Dedifferentiated amniotic fluid mesenchymal stem cell (primary cell): ENCODE data around the gene TAS1R3.

Experiments used
- DNase-seq: peaks from one replicate; pipeline ENCODE4 v3.0.0-alpha.2; 2016; ENCODE audit errors: extremely low spot score

TAS1R3 gene

GRCh38 chr1:1331068-1331965 lies at the start of gene TAS1R3:
Gene TAS1R3 (plus strand): TSS chr1:1331280. CDS start chr1:1331346, 66 bp downstream.
- no peak for DNase-seq

DNA sequence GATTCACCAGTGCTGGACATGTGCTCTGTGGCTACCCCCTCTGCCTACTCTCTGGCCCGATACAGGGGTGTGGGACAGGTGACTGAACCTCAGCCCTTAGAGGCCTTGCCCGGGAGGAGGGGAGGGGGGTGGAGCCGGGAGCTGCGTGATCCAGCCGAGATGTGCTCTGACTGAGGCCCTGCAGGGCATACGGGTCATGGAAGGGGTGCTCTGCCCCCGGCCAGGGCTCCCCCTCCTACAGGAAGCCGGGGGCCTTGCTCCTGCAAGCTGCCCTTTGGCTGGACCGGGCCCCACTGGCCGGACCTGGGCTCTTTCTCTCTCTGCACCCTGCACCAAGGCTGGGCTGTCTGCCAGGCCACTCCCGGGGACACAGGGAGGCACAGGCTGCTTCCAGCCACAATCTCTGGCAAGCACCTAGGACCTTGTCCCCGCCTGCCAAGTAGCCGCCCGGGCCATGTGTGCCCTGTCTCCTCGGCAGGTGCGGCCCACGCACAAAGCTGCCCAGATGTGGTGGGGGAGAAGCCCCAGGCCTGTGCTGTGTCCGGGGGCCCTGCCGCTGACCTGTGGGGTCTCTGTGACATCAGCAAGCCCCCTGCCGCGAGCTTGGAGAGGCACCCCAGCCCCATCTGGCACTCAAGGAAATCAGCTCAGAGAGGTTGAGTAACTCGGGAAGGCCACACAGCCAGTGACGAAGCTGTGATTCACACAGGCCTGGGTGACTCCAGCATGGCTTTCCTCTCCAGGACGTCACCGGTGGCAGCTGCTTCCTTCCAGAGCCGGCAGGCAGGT lies 49.4 kb upstream of the TAS1R3 start:
- no peak for DNase-seq

- no peak for DNase-seq
Measured at GRCh38 chr1:1282998-1283397, 48.1 kb upstream of the TAS1R3 start.

DNA sequence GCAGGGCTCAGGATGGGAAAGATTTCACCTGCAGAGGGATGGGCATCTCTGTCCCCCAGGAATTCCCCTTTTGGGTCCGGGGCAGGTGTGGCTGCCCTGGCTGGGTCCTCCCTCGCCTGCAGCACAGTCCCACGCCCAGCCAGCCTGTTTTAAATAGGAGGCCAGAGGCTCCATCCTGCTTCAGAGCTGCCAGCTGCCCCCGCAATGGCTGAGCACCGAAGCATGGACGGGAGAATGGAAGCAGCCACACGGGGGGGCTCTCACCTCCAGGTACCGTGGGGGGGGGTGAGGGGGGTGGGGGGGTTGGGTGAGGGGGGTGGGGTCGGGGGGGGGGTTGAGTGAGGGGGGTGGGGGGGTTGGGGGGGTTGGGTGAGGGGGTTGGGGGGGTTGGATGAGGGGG lies 47.3 kb upstream of the TAS1R3 start:
- no peak for DNase-seq

DNA sequence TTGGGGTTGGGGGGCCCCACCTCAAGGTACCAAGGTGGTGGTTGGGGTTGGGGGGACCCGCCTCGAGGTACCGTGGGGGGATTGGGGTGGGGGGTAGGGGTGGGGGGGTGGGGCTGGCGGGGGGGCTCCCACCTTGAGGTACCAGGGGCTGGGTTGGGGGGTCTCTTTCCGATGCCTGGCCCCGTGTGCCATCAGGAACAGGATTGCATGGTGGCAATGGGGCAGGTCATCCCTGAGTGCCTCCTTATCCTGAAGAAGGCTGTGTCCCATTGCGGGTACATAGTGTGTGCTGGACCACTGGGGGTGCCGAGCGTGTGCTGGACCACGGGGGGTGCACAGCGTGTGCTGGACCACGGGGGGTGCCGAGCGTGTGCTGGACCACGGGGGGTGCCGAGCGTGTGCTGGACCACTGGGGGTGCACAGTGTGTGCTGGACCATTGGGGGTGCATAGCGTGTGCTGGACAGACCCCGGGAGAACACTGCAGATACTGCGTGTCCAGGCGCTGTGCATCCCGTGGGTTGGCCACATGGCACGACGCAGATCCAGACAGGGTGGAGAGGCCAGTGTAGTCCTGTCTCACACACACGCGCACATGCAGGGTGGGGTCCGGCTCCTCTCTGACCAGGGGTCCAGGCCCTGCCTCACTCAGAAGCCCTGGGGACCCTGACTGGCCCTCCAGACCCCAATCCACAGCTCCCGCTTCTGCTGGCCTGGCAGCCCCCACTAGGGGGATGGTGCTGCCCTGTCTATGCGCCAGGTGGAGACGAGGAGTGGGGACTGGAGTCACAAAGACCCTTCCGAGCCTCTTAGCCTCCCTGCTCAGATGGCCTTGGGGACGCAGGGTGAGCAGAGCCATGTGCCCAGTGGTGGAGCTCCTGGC lies 46.6 kb upstream of the TAS1R3 start:
- no peak for DNase-seq

- DNase-seq, result no peak
Measured at GRCh38 chr1:1285102-1285571, 45.9 kb upstream of the TAS1R3 start.

DNA sequence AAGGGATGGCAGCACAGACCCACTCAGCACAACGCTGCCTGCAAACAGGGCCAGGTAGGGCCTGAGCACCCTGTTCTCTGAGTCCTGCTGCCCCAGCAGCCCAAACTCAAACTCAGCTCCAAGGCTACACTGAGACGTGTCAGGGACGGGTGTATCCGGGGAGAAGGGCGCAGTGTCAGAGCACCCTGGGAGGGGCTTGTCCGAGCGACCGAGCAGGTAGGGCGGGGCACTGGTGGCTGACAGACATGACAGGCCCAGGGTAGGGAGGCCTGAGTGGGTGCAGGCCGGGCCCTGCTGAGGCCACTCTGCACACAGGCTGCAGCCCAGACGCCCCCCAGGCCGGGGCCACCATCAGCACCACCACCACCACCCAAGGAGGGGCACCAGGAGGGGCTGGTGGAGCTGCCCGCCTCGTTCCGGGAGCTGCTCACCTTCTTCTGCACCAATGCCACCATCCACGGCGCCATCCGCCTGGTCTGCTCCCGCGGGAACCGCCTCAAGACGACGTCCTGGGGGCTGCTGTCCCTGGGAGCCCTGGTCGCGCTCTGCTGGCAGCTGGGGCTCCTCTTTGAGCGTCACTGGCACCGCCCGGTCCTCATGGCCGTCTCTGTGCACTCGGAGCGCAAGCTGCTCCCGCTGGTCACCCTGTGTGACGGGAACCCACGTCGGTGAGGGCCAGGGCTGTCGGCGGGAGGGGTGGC lies 45.3 kb upstream of the TAS1R3 start:
- DNase-seq, result no peak

DNA sequence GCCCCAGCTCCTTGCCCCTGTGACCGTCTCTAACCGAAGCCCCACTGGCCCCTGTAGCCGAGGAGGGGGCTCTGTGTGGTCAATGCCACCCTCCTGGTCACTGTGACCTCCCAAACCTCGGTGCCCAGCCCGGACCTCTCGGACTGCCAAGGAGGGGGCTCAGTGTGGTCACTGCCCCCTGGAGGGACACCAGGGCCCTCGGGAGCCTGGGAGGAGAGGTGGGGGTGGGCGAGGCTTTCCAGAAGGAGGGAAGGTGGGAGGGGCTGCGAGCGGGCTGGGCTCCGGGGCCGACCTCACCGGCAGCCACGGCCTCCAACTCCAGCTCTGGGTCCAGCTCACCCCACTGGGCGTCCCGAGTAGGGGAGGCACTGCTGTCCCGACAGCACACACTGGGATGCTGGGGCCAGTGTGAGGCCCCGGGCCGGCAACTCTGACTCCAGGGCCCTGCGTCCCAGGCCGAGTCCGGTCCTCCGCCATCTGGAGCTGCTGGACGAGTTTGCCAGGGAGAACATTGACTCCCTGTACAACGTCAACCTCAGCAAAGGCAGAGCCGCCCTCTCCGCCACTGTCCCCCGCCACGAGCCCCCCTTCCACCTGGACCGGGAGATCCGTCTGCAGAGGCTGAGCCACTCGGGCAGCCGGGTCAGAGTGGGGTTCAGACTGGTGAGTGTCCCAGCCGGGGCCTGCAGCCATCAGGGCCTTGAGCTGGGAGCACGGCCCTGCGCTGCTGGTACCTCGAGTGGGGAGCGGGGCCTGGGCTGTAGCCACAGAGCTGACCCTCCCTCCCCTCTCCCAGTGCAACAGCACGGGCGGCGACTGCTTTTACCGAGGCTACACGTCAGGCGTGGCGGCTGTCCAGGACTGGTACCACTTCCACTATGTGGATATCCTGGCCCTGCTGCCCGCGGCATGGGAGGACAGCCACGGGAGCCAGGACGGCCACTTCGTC lies 44.5 kb upstream of the TAS1R3 start:
- no peak for DNase-seq

DNA sequence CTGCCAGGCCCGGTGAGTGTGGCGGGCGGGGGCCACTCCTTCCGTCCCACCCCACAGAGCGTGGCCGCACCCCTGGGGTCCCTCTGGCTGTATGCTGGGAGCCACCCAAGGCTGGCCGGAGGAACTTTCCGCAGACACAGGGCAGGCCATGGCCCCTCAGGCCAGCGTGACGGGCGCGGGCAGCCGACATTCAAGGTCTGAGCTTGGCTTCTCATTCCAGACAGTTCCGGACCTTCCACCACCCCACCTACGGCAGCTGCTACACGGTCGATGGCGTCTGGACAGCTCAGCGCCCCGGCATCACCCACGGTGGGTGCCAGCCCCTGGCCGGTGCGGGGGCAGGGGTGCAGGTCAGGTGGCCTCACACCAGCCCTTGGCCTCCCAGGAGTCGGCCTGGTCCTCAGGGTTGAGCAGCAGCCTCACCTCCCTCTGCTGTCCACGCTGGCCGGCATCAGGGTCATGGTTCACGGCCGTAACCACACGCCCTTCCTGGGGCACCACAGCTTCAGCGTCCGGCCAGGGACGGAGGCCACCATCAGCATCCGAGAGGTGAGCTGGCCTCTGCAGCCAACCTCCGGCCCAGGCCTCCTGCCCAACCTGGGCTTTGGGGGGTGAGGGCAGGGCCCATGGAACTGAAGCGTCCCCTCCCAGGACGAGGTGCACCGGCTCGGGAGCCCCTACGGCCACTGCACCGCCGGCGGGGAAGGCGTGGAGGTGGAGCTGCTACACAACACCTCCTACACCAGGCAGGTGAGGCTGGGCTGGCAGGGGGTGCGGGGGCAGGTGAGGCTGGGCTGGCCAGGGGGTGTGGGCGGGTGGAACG lies 43.6 kb upstream of the TAS1R3 start:
- no peak for DNase-seq

GRCh38 chr1:1290238-1290731 lies 40.8 kb upstream of the TAS1R3 start:
- DNase-seq, result no peak

GRCh38 chr1:1291023-1291528 lies 40.0 kb upstream of the TAS1R3 start:
- no peak for DNase-seq

GRCh38 chr1:1291548-1292441 lies 39.3 kb upstream of the TAS1R3 start:
- DNase-seq, result no peak

DNA sequence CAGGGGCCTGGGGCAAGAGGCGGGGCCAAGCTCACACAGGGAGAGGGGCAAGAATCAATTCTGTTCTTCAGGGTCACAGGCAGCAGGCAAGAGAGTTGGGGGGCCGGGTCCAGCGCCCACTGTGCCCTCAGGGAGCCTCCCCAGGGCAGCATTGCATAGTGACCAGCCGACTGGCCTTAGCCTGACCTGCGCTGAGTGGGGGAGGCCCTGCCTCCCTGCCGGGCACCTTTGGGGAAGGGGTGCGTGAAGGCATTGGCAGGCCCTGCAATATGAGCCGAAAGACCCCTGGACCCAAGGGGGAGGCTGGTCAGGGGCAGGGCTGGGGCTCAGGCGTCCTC lies 38.7 kb upstream of the TAS1R3 start:
- DNase-seq, result no peak

GRCh38 chr1:1292851-1293250 lies 38.2 kb upstream of the TAS1R3 start:
- no peak for DNase-seq

GRCh38 chr1:1293263-1294249 lies 37.5 kb upstream of the TAS1R3 start:
- no peak for DNase-seq

DNA sequence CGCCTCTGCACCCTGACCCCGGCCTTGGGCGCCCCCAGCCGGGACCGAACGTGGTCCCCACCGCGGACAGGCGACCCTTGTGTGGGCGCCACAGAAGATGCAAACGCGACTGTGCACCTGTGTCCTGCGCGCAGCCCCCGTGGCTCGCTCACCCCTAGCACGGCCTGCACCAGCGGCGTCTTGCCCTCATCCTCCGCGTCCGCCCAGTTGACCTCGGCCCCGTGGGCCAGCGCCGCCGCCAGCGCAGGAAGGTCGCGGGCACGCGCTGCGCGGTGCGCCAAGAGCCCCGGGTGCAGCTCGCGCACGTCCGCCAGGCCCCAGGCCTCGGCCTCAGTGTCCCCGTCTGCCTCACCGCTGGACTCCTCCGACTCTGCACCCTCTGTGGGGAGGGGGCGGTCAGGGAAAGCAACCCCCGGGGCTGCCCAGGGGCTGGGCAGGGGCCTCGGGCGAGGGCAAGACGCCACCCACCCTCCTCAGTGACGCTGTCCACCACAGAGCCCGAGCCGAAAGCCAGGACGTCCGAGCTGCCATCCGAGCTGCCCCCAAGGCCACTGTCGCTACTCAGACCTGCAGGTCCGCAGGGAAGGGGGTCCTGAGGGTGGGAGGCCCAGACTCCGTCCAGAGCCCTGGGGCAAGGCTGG lies 36.7 kb upstream of the TAS1R3 start:
- DNase-seq, result no peak
